Endothelial cell of umbilical vein (primary cell): ENCODE data around the gene PRR36. TPM values are rescaled to one million over a fixed set of nuclear protein-coding genes. Genes with fewer than 3 reads are reported as not detected.

ENCODE experiments used
- BruUV-seq: library from RNA; stranded (reverse); fragments of 400-500 nt; replicated peaks from 2 replicates; lab custom pipeline; 2021; lab: Mats Ljungman, UMichigan
- CTCF ChIA-PET: fragments of 300-600, 350-600 bp; sonication (Branson Sonifier 250); formaldehyde crosslinking; loops from one replicate; lab custom pipeline; 2021; ENCODE audit warnings: antibody characterized with exemption, inconsistent platforms; lab: Charles Lee
- POLR2A ChIA-PET: fragments of 300-600, 350-600 bp; sonication (Branson Sonifier 250); formaldehyde crosslinking; loops from one replicate; lab custom pipeline; 2021; ENCODE audit warnings: antibody characterized with exemption, inconsistent platforms; lab: Charles Lee
- DNase-seq: peaks from one replicate; pipeline ENCODE4 v3.0.0-alpha.2; 2011; ENCODE audit warnings: low read depth, low spot score
- FAIRE-seq: peaks from 2 replicates; lab custom pipeline; 2011; peaks lifted over from hg19 to GRCh38; lab: Jason Lieb, UNC
- H2AFZ ChIP-seq: 2 replicates; pipeline ENCODE4 v1.6.0; 2012; ENCODE audit warnings: low read depth, low read length, control low read depth, inconsistent platforms
- H3K27ac ChIP-seq: 2 replicates; pipeline ENCODE4 v1.5.1; 2011; ENCODE audit warnings: low read depth, mild to moderate bottlenecking, control low read depth, low read length, moderate library complexity; ENCODE audit not compliant: insufficient read depth
- H3K27me3 ChIP-seq, 2 experiments: 2 replicates each; pipeline versions ENCODE4 v1.6.0 to v1.6.1; 2011; ENCODE audit warnings: low read length in 2 of 2, mixed read lengths in 1 of 2; ENCODE audit not compliant: control insufficient read depth in 2 of 2, insufficient read depth in 2 of 2
- H3K36me3 ChIP-seq, 2 experiments: 2 replicates in 1 of 2; 3 replicates in 1 of 2; pipeline ENCODE4 v1.5.1; 2011; ENCODE audit warnings: low read length in 2 of 2, mild to moderate bottlenecking in 1 of 2, moderate library complexity in 1 of 2; ENCODE audit not compliant: control insufficient read depth in 2 of 2, insufficient read depth in 2 of 2; ENCODE audit errors: extremely low read depth in 1 of 2
- H3K4me1 ChIP-seq: 3 replicates; pipeline ENCODE4 v1.5.1; 2011; ENCODE audit warnings: mild to moderate bottlenecking, low read length; ENCODE audit not compliant: control insufficient read depth, insufficient read depth; ENCODE audit errors: extremely low read depth
- H3K4me2 ChIP-seq: 2 replicates; pipeline ENCODE4 v1.6.1; 2011; ENCODE audit warnings: low read length, control low read depth, mixed read lengths; ENCODE audit not compliant: insufficient read depth
- H3K4me3 ChIP-seq, 3 experiments: fragments of 200-600 bp in 1 of 3; sonication (generic), shearing (Covaris generic) in 1 of 3; replicated peaks in 1 of 3; 2 replicates each; pipeline ENCODE4 v1.5.1; 2011 to 2016; ENCODE audit warnings: control low read depth in 3 of 3, low read length in 3 of 3, mild to moderate bottlenecking in 2 of 3, inconsistent platforms in 1 of 3, low read depth in 1 of 3, moderate library complexity in 1 of 3; ENCODE audit not compliant: insufficient read depth in 1 of 3
- H3K79me2 ChIP-seq: 2 replicates; pipeline ENCODE4 v1.6.0; 2012; ENCODE audit warnings: low read length, inconsistent platforms; ENCODE audit not compliant: control insufficient read depth, insufficient read depth
- H3K9ac ChIP-seq: replicated peaks from 2 replicates; pipeline ENCODE3; 2011; ENCODE audit warnings: low read length, control low read depth; ENCODE audit not compliant: insufficient read depth; ENCODE audit errors: extremely low read depth
- H3K9me1 ChIP-seq: replicated peaks from 3 replicates; pipeline ENCODE4 v1.6.0; 2011; ENCODE audit warnings: mild to moderate bottlenecking, low read length; ENCODE audit not compliant: control insufficient read depth, insufficient read depth; ENCODE audit errors: extremely low read depth
- H3K9me3 ChIP-seq: replicated peaks from 2 replicates; pipeline ENCODE4 v1.5.1; 2012; ENCODE audit warnings: low read length, inconsistent platforms; ENCODE audit not compliant: control insufficient read depth, insufficient read depth
- H4K20me1 ChIP-seq: replicated peaks from 2 replicates; pipeline ENCODE3; 2011; ENCODE audit warnings: mild to moderate bottlenecking, low read length; ENCODE audit not compliant: control insufficient read depth, insufficient read depth; ENCODE audit errors: extremely low read depth
- EZH2 ChIP-seq: IDR thresholded peaks from 2 replicates; pipeline ENCODE4 v1.6.1; 2012; ENCODE audit warnings: borderline replicate concordance, low read depth, mild to moderate bottlenecking, moderate library complexity, low read length, inconsistent platforms; ENCODE audit not compliant: severe bottlenecking
- FOS ChIP-seq: IDR thresholded peaks from 2 replicates; pipeline ENCODE4 v1.6.1; 2011; ENCODE audit warnings: mild to moderate bottlenecking, low read length, moderate library complexity, borderline replicate concordance; ENCODE audit not compliant: insufficient read depth
- GATA2 ChIP-seq: IDR thresholded peaks from 2 replicates; pipeline ENCODE4 v1.7.0; 2011; ENCODE audit warnings: low read depth, mild to moderate bottlenecking, moderate library complexity, mixed read lengths, low read length; ENCODE audit not compliant: insufficient read length, insufficient read depth
- JUN ChIP-seq: IDR thresholded peaks from 2 replicates; pipeline ENCODE4 v1.6.1; 2011; ENCODE audit warnings: borderline replicate concordance, low read depth; ENCODE audit not compliant: insufficient read length, insufficient read depth
- MYC ChIP-seq: IDR thresholded peaks from one replicate; pipeline ENCODE4 v1.6.1; 2011; ENCODE audit warnings: mild to moderate bottlenecking, low read depth, low read length
- POLR2A ChIP-seq: IDR thresholded peaks from 2 replicates; pipeline ENCODE4 v1.6.1; 2012; ENCODE audit warnings: low read depth, mild to moderate bottlenecking, control low read depth, low read length
- POLR2AphosphoS5 ChIP-seq: IDR thresholded peaks from 2 replicates; pipeline ENCODE4 v1.6.1; 2012; ENCODE audit warnings: low read depth, mild to moderate bottlenecking, control low read depth, low read length, moderate library complexity; ENCODE audit not compliant: insufficient read depth
- dilution Hi-C: fragments of 300-500 bp; cut with MboI; formaldehyde crosslinking; loops from one replicate; pipeline ENCODE4 v1.15.0; 2019; ENCODE audit warnings: low sequenced_read_pairs; ENCODE audit not compliant: extremely low pct_ligation_motif_present
- intact Hi-C: fragments of 100-400 bp; cut with micrococcal nuclease; formaldehyde crosslinking; loops from one replicate; pipeline ENCODE4 v1.10.0; 2022
- polyA plus RNA-seq, 4 experiments: library from polyadenylated mRNA; depleted of rRNA in 3 of 4; stranded (reverse) in 3 of 4; unstranded in 1 of 4; fragments of >200 nt; gene quantifications; 2 replicates each; pipeline versions ENCODE4 v1.2.1 to v1.2.3, GENCODE V29; 2011 to 2012; ENCODE audit warnings: missing spikeins in 1 of 4
- total RNA-seq: library from RNA; stranded (reverse); gene quantifications from 2 replicates; pipeline ENCODE4 v1.2.3, GENCODE V29; 2021
- TF ChIP-seq, protein P1 (sequence below): IDR thresholded peaks from 2 replicates; pipeline ENCODE4 v1.6.1; 2011; ENCODE audit not compliant: insufficient read depth, insufficient read length
- TF ChIP-seq, protein P2 (sequence below), 2 donors: IDR thresholded peaks; 1 replicate in 1 of 2; 2 replicates in 1 of 2; pipeline ENCODE4 v1.5.1; 2011; ENCODE audit warnings: low read length in 2 of 2, mild to moderate bottlenecking in 2 of 2, moderate library complexity in 2 of 2, control low read depth in 1 of 2, inconsistent platforms in 1 of 2, low read depth in 1 of 2; ENCODE audit not compliant: insufficient read depth in 1 of 2; ENCODE audit errors: extremely low read depth in 1 of 2

PRR36 gene
- total and polyA plus RNA-seq, 2 donors (not counting 3 experiments of a cell fraction or from before 2014, with no cell fraction given): not detected

DNA sequence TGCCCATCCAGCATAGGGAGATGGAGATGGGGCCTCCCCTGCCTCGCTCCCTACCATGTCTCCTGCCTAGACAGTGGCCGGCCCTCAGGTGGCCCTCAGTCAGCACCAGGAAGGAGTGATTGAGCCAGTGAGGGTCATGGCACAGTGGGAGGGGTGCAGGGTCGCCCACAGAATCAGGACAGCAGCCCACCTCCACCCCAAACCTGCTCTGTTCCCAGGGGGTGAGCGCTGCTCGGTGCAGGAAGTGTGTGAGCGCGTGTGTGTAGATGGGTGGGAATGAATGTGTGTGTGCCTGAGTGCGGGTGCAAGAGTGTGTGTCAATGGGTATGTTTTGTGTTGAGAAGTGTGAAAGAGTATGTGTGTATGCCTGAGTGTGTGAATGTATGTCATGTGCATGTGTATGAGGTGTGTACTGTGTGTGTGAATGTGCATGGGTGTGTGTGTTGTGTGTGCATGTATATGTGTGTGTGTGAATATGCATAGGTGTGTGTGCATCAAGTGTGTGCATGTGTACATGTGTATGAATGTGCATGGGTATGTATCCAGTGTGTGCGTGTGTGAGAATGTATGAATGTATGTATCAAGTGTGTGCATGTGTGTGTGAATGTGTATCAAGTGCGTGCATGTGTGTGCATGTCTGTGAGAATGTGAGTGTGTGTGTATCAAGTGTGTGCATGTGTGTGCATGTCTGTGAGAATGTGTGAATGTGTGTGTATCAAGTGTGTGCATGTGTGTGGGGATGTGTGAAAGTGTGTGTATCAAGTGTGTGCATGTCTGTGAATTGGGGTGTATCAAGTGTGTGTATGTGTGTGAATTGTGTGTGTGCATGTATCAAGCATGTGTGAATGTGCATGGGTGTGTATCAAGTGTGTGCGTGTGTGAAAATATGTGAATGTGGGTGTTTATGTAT is 32.2 kb downstream of the PRR36 start:
- Histone ChIP-seq H3K27ac (no peak overlapping the region), H3K9me1 (no peaks in the 10 kb centered on the region), H3K9me3 (no peaks in the 10 kb centered on the region), H3K4me2 (no peak overlapping the region), H4K20me1 (no peaks in the 10 kb centered on the region), H3K4me3 (no peak overlapping the region), H3K27me3 (no peaks in the 10 kb centered on the region), H3K9ac (no peak overlapping the region), H2AFZ (no peak overlapping the region), H3K4me1 (no peaks in the 10 kb centered on the region), H3K79me2 (no peaks in the 10 kb centered on the region), H3K36me3 (no peaks in the 10 kb centered on the region)
- FAIRE-seq (no peak), DNase-seq (no peak)
- intact Hi-C loops (no loop called here), dilution Hi-C loops (no loop called here)
- TF ChIP-seq GATA2: no peak
- no peak for TF ChIP-seq EZH2
- TF ChIP-seq POLR2A: no peak
- no peak for TF ChIP-seq POLR2AphosphoS5
- TF ChIP-seq MYC: no peak
- ChIA-PET CTCF (no interaction called here), POLR2A (no interaction called here)
- no TSS peak for BruUV-seq

DNA sequence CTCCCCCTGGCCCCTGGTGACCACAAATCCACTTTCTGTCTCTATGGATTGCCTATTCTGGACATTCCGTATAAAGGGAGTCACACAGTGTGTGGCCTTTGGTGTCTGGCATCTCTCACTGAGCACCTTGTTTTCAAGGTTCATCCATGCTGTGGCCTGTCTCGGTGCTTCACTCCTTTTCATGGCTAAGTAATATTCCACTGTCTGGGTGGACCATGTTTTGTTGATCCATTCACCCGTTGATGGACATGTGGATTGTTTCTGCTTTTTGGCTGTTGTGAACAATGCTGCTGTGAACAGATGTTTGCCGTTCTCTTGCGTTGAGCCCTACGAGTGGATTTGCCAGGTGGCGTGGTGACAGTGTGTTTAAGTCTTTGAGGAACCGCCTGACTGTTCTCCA is 33.6 kb downstream of the PRR36 start:
- CTCF ChIA-PET: no interaction called here
- no peak overlapping the region for H3K27ac ChIP-seq
- FAIRE-seq: no peak
- H4K20me1 ChIP-seq: no peaks in the 10 kb centered on the region
- H3K36me3 ChIP-seq: no peaks in the 10 kb centered on the region
- no peak for DNase-seq
- no peaks in the 10 kb centered on the region for H3K79me2 ChIP-seq
- dilution Hi-C loops (no loop called here), intact Hi-C loops (no loop called here)
- no peak overlapping the region for H3K4me2 ChIP-seq
- no peak overlapping the region for H2AFZ ChIP-seq
- POLR2A ChIA-PET: no interaction called here
- no TSS peak for BruUV-seq
- no peaks in the 10 kb centered on the region for H3K27me3 ChIP-seq
- no peaks in the 10 kb centered on the region for H3K9me3 ChIP-seq
- no peaks in the 10 kb centered on the region for H3K9me1 ChIP-seq
- no peaks in the 10 kb centered on the region for H3K4me1 ChIP-seq
- TF ChIP-seq JUN: no peak
- no peak for TF ChIP-seq POLR2AphosphoS5
- TF ChIP-seq, protein P1, sequence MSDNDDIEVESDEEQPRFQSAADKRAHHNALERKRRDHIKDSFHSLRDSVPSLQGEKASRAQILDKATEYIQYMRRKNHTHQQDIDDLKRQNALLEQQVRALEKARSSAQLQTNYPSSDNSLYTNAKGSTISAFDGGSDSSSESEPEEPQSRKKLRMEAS: no peak
- TF ChIP-seq, protein P2, sequence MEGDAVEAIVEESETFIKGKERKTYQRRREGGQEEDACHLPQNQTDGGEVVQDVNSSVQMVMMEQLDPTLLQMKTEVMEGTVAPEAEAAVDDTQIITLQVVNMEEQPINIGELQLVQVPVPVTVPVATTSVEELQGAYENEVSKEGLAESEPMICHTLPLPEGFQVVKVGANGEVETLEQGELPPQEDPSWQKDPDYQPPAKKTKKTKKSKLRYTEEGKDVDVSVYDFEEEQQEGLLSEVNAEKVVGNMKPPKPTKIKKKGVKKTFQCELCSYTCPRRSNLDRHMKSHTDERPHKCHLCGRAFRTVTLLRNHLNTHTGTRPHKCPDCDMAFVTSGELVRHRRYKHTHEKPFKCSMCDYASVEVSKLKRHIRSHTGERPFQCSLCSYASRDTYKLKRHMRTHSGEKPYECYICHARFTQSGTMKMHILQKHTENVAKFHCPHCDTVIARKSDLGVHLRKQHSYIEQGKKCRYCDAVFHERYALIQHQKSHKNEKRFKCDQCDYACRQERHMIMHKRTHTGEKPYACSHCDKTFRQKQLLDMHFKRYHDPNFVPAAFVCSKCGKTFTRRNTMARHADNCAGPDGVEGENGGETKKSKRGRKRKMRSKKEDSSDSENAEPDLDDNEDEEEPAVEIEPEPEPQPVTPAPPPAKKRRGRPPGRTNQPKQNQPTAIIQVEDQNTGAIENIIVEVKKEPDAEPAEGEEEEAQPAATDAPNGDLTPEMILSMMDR (IDR thresholded peaks at IDR 0.05; ENCODE audit: extremely low read depth in 1 of 2, insufficient read depth in 1 of 2, low read depth in 1 of 2, low read length in 2 of 2): no peak
- TF ChIP-seq FOS: no peak
- TF ChIP-seq MYC: no peak
- TF ChIP-seq GATA2: no peak
- TF ChIP-seq POLR2A: no peak
- TF ChIP-seq EZH2: no peak
- H3K4me3 ChIP-seq: no peak overlapping the region
- no peak overlapping the region for H3K9ac ChIP-seq
